Dedifferentiated amniotic fluid mesenchymal stem cell (primary cell): ENCODE data around the gene SRP9.
"Not testable (repeated sequence)": the region's sequence is repeated elsewhere in the genome, so short reads cannot be mapped to it uniquely, and the experiment has no call there.

Source experiments
- DNase-seq: peaks from one replicate; pipeline ENCODE4 v3.0.0-alpha.2; 2016; ENCODE audit errors: extremely low spot score

SRP9 gene

GRCh38 chr1:225814381-225814780, 36.8 kb downstream of the SRP9 start:
- no peak for DNase-seq

- not testable (repeated sequence) for DNase-seq
These were observed 37.5 kb downstream of the SRP9 start for GRCh38 chr1:225815090-225815489.

- no peak for DNase-seq
These were observed 38.0 kb downstream of the SRP9 start for GRCh38 chr1:225815526-225816178.

- DNase-seq, result no peak
These were observed 39.3 kb downstream of the SRP9 start for GRCh38 chr1:225816643-225817538.

GRCh38 chr1:225817611-225818061, 40.0 kb downstream of the SRP9 start:
- peak; percentile 62 for DNase-seq

- no peak for DNase-seq
These were observed 40.6 kb downstream of the SRP9 start for GRCh38 chr1:225818229-225818628.

- no peak for DNase-seq
These were observed 41.9 kb downstream of the SRP9 start for GRCh38 chr1:225819346-225820192.

- no peak for DNase-seq
These were observed 43.0 kb downstream of the SRP9 start for GRCh38 chr1:225820522-225821120.

GRCh38 chr1:225822655-225823403, 45.2 kb downstream of the SRP9 start:
- DNase-seq, result no peak

- DNase-seq, result no peak
These were observed 46.2 kb downstream of the SRP9 start for GRCh38 chr1:225823811-225824261.

GRCh38 chr1:225824533-225824941, 46.9 kb downstream of the SRP9 start:
- no peak for DNase-seq

- no peak for DNase-seq
These were observed 47.5 kb downstream of the SRP9 start for GRCh38 chr1:225825078-225825477.

- DNase-seq, result no peak
These were observed 48.0 kb downstream of the SRP9 start for GRCh38 chr1:225825607-225826007.

GRCh38 chr1:225827076-225827475, 49.5 kb downstream of the SRP9 start:
- DNase-seq, result no peak

- DNase-seq, result no peak
These were observed 51.2 kb downstream of the SRP9 start for GRCh38 chr1:225828706-225829345.

- DNase-seq, result no peak
These were observed 53.2 kb downstream of the SRP9 start for GRCh38 chr1:225830841-225831240.

GRCh38 chr1:225834417-225835329, 57.0 kb downstream of the SRP9 start:
- peak; percentile 69 for DNase-seq

GRCh38 chr1:225835856-225836255, 58.2 kb downstream of the SRP9 start:
- DNase-seq, result no peak

GRCh38 chr1:225836296-225836695, 58.7 kb downstream of the SRP9 start:
- DNase-seq, result not testable (repeated sequence)
